WI38 (cell line): Measurements from ENCODE around the gene IQCC.

ENCODE experiments used
- H3K4me3 ChIP-seq: 2 replicates; pipeline ENCODE4 v1.5.1; 2011; ENCODE audit warnings: low read depth, mild to moderate bottlenecking, control low read depth, low read length
- TF ChIP-seq, protein P1 (sequence below): IDR thresholded peaks from 2 replicates; pipeline ENCODE4 v1.5.1; 2012; ENCODE audit warnings: low read depth, mild to moderate bottlenecking, control low read depth, low read length

IQCC gene

DNA sequence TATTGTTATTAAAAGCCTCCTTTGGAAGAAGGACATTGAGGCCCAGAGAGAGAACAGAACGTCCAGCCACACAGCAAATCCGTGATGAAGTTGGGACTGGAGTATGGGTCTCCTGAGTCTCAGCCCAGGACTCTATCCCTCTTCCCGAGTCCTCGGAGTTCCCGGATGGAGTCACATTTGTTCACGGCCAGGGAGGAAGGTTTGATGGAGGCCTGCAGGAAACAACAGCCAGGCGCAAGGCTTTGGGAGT, 26.4 kb upstream of the IQCC start:
- H3K4me3 ChIP-seq = peak overlapping the region; percentile 77
- TF ChIP-seq, protein P1, sequence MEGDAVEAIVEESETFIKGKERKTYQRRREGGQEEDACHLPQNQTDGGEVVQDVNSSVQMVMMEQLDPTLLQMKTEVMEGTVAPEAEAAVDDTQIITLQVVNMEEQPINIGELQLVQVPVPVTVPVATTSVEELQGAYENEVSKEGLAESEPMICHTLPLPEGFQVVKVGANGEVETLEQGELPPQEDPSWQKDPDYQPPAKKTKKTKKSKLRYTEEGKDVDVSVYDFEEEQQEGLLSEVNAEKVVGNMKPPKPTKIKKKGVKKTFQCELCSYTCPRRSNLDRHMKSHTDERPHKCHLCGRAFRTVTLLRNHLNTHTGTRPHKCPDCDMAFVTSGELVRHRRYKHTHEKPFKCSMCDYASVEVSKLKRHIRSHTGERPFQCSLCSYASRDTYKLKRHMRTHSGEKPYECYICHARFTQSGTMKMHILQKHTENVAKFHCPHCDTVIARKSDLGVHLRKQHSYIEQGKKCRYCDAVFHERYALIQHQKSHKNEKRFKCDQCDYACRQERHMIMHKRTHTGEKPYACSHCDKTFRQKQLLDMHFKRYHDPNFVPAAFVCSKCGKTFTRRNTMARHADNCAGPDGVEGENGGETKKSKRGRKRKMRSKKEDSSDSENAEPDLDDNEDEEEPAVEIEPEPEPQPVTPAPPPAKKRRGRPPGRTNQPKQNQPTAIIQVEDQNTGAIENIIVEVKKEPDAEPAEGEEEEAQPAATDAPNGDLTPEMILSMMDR = no peak

DNA sequence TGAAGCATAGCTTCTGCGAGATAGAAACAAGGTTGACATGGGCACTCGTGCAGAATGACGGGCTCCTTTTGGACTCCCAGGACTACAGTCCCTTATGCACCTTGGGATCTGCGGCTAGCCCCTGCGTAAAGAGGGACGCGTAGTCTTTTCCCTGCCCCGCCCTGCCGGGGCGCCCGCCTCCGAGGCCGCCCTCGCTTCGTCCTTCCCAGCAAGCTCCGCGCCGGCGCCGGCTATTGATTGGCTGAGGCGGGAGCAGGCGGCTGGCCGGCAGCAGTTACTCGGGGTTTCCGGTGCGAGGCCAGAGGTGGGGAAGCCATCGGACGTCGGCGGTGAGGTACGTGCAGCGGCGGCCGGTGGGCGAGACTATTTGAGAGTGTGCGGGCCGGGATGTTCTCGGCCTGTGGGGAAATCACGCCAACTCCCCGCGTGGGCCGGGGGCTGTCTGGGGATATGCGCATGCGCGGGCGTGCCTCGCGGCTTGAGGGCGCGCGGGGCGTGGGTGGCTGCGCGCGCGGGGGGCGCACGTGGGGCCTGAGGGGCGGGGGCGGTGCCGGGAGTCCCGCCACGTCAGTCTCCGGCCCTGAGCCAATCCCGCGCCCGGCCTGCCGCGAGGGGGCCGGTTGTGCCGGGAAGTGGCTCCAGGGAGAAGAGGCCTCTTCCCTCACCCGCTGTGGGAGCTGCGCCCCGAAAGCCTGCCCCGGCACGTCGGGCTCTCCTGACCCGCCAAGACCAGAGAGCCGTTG, 25.9 kb upstream of the IQCC start, which contains the start of gene TXLNA:
TSS of gene TXLNA (plus strand) at position 233 of the 743 bp plus-strand sequence. CDS start 671 bp downstream, outside the sequence.
- H3K4me3 ChIP-seq = peak within 1 kb of the TSS; percentile 77
- TF ChIP-seq, protein P1 = no peak

DNA sequence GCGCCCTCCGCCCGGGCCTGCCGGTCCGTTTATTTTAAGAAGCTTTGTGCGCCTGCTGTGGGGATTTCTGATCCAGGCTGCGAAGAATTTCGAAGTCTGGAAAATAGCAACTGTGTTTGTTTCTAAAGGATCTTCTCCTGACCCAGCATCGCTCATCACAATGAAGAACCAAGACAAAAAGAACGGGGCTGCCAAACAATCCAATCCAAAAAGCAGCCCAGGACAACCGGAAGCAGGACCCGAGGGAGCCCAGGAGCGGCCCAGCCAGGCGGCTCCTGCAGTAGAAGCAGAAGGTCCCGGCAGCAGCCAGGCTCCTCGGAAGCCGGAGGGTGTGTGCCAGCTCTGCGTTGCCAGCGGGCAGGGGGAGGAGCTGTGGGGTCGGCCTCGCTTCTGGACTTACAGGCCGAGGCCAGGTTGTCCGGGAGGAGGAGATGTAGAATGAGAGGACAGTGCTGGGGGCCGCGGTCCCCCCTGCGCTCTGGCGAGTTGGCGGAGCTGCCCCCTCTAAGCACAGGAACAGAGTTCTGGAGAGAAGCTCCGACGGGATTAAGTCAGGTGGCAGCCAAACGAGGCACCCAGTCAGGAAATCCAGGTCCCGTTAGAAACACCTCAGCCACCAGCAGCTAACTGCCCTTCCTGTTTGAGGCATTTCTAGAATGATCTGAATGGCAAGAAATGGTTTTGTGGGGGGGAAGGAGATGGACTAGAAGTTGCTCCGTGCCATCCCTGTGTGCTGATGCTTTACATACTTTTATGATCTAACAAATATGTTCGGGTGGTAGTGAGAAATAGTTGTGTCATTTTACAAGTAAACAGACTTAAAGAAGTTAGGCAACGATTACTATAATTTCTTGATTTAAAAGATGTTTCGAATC, 25.0 kb upstream of the IQCC start:
- TF ChIP-seq, protein P1 = no peak
- H3K4me3 ChIP-seq = peak overlapping the region; percentile 77

DNA sequence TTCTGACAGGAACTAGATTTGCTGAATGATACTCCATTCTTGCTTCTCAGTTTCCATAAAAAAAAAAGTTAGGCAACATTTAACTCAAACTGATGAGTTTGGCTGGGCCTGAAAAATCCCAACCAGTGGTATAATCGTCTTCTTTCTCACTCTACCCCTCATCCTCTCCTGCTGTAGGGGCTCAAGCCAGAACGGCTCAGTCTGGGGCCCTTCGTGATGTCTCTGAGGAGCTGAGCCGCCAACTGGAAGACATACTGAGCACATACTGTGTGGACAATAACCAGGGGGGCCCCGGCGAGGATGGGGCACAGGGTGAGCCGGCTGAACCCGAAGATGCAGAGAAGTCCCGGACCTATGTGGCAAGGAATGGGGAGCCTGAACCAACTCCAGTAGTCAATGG, 24.4 kb upstream of the IQCC start:
- TF ChIP-seq, protein P1 = no peak
- H3K4me3 ChIP-seq = peak overlapping the region; percentile 77

DNA sequence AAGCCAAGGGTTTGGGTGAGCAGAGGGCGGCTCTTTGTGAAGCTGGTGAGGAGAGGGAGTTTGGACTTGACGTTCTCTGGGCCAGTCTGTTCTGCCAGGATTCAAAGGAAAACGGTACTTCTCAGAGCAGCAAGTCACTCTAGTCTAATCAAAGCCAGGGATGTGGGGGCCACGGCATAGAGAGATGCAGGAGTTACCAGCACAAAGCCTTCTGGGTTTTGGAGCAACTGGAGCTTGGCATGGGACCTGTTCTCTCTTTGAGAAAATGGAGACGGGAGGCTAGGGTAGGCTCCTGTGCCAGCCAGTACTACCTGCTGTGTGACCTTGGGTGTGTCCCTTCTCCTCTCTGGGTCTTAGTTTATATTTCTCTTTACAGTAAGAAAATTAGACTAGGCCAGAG, 23.9 kb upstream of the IQCC start:
- H3K4me3 ChIP-seq = peak overlapping the region; percentile 34
- TF ChIP-seq, protein P1 = no peak

DNA sequence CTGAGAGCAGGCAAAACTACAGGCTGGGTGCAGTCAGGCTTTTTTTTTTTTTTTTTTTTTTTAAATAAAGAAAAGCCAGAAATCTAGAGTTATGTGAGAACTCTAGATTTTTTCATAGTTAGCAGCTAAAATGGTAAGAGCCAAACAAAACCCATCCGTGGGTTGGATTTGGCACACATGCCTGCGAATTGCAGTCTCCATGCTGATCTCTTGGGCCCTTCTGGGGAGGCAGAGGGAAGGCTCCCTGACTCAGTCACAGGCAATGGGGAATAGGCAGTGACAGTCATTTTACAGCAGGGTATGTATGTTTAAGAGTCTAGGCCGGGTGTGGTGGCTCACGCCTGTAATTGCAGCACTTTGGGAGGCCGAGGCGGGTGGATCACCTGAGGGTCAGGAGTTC, 23.4 kb upstream of the IQCC start:
- TF ChIP-seq, protein P1 = no peak
- H3K4me3 ChIP-seq = peak overlapping the region; percentile 34

DNA sequence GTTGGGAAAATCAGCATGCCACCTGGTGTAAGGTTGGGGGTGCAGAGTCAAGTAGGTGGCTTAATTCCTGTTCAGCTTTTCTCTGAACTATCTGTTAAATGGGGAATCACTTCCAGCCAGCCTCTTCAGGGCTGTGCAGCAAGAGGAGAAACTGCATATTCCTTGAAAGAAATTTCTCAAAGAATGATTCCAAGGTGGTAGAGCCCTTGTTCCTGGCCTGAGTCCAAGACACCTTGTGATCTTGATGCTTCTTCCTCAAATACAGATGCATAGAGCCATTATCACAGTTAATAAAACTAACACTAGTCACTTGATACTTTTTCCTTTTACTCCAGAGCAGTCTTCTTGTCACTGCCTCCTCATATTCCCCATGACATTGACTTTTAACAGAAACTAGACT, 20.8 kb upstream of the IQCC start:
- TF ChIP-seq, protein P1 = no peak
- no peak overlapping the region for H3K4me3 ChIP-seq
